Tibial nerve (tissue), 4 donors: ENCODE results near the gene LSAMP. TPM values are rescaled to one million over a fixed set of nuclear protein-coding genes. Genes with fewer than 3 reads are reported as not detected.

ENCODE experiments used
- DNase-seq, 2 donors: peaks; one replicate each; pipeline ENCODE4 v3.0.0-alpha.2; 2019; ENCODE audit warnings: low spot score in 2 of 2
- H3K27ac ChIP-seq, 4 donors: fragments of 200-600 bp; sonication (generic) in 3 of 4; one replicate each; pipeline ENCODE4 v1.5.1; 2017 to 2019; ENCODE audit warnings: mild to moderate bottlenecking in 1 of 4
- H3K27me3 ChIP-seq, 2 donors: fragments of 200-600 bp; sonication (generic) in 1 of 2; one replicate each; pipeline versions ENCODE4 v1.5.1 to v1.6.0; 2017 to 2019
- H3K36me3 ChIP-seq, 3 donors: fragments of 200-600 bp; sonication (generic); one replicate each; pipeline ENCODE4 v1.5.1; 2018 to 2019
- H3K4me1 ChIP-seq, 4 donors: fragments of 200-600 bp; sonication (generic) in 3 of 4; one replicate each; pipeline ENCODE4 v1.5.1; 2017 to 2019
- H3K4me3 ChIP-seq, 4 donors: fragments of 200-600 bp; sonication (generic) in 3 of 4; one replicate each; pipeline ENCODE4 v1.5.1; 2017 to 2019; ENCODE audit warnings: mild to moderate bottlenecking in 1 of 4, moderate library complexity in 1 of 4
- H3K9me3 ChIP-seq, 4 donors: fragments of 200-600 bp; sonication (generic) in 3 of 4; one replicate each; pipeline ENCODE4 v1.5.1; 2017 to 2019
- EP300 ChIP-seq, 2 donors: sonication (generic); formaldehyde crosslinking; IDR thresholded peaks; one replicate each; pipeline ENCODE4 v1.6.1; 2017; ENCODE audit warnings: antibody characterized with exemption in 2 of 2, mild to moderate bottlenecking in 1 of 2
- POLR2A ChIP-seq, 2 donors: fragments of 450-650 bp; IDR thresholded peaks; one replicate each; pipeline ENCODE4 v1.6.1; 2017; ENCODE audit warnings: antibody characterized with exemption in 2 of 2, mild to moderate bottlenecking in 2 of 2, moderate library complexity in 2 of 2
- WGBS, 2 donors: methylation state at CpG; one replicate each; pipeline ENCODE4 v1.1.5; 2018; 5-methylcytosine and 5-hydroxymethylcytosine counted together
- total RNA-seq, 4 donors: library from RNA; depleted of rRNA; stranded (reverse); fragments of >200 nt; gene quantifications; one replicate each; pipeline ENCODE4 v1.1.0, GENCODE V29; 2016
- TF ChIP-seq, protein P1 (sequence below), 5 experiments: fragments of 200-600 bp in 3 of 5; fragments of 450-650 bp in 2 of 5; sonication (generic) in 3 of 5; IDR thresholded peaks; one replicate each; pipeline ENCODE4 v1.5.1; 2016 to 2019; ENCODE audit warnings: antibody characterized with exemption in 5 of 5, mild to moderate bottlenecking in 3 of 5, moderate library complexity in 2 of 5

LSAMP gene
- total RNA-seq, 4 donors from 2014 or later: 3.6 to 6.1 (median 4.2) TPM

DNA sequence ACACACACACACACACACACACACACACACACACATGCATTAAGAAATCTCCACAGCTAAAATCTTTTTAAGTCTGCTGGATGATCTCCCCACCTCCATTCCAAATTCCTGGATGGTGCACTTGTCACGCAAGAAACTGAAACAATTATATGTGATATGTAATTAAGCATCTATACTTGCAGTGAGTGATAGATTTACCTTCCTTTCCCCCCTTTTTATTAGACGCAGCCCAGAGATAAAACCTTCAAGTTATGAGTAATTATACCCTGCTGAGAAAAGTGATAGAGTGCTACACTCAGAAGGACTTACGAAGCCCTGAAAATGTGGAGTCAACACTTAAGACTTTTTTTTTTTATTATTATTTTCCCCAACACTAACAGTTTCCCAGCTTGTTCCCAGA lies 255.2 kb downstream of the LSAMP start:
- no peak for TF ChIP-seq POLR2A (IDR thresholded peaks at IDR 0.05)
- TF ChIP-seq, protein P1, sequence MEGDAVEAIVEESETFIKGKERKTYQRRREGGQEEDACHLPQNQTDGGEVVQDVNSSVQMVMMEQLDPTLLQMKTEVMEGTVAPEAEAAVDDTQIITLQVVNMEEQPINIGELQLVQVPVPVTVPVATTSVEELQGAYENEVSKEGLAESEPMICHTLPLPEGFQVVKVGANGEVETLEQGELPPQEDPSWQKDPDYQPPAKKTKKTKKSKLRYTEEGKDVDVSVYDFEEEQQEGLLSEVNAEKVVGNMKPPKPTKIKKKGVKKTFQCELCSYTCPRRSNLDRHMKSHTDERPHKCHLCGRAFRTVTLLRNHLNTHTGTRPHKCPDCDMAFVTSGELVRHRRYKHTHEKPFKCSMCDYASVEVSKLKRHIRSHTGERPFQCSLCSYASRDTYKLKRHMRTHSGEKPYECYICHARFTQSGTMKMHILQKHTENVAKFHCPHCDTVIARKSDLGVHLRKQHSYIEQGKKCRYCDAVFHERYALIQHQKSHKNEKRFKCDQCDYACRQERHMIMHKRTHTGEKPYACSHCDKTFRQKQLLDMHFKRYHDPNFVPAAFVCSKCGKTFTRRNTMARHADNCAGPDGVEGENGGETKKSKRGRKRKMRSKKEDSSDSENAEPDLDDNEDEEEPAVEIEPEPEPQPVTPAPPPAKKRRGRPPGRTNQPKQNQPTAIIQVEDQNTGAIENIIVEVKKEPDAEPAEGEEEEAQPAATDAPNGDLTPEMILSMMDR (IDR thresholded peaks at IDR 0.05): no peak
- no peak for TF ChIP-seq EP300 (IDR thresholded peaks at IDR 0.05)
- Histone ChIP-seq H3K9me3 (no peaks in the 10 kb centered on the region), H3K4me3 (no peak overlapping the region), H3K27ac (no peak overlapping the region), H3K4me1 (peaks cover 0 to 16% (median 0%) of the 10 kb centered on the region in 4 donors), H3K36me3 (no peaks in the 10 kb centered on the region), H3K27me3 (no peaks in the 10 kb centered on the region)
- WGBS, 2 donors: 86 to 90% methylated on average over 3 of the region's 3 CpGs
- DNase-seq: no peak

DNA sequence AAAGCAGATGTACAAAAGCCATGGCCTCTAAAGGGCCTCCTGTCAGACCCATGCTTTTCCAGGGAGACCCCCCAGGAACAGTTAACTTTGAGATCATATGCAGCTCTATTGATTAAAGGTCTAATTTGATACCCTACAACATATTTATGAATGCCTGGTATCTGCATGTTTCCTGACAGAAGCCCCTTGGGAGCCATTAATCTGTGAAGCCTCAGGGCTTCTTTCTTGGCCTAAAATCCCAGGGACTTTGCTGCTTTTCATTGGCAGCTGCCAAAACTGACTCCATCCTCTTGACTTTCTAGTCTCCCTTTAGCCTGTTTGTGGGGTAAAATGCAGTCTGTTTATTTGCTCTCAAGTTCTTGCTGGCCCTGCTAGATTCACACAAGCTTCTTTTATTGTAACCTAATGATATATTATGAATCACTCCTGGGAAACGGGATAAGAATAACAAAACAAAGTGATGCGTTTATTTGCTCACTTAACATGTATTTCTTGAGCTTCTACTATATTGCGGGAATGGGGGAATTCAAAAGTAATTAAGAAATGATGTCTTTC lies 257.0 kb downstream of the LSAMP start:
- TF ChIP-seq, protein P1 (IDR thresholded peaks at IDR 0.05): no peak
- TF ChIP-seq POLR2A (IDR thresholded peaks at IDR 0.05) (no peak), EP300 (IDR thresholded peaks at IDR 0.05) (no peak)
- H3K27me3 ChIP-seq: no peaks in the 10 kb centered on the region
- peak overlapping the region in 1 of 4 donors; percentile 25 for H3K27ac ChIP-seq
- no peaks in the 10 kb centered on the region for H3K36me3 ChIP-seq
- peaks cover 0 to 22% (median 0%) of the 10 kb centered on the region in 4 donors for H3K4me1 ChIP-seq
- H3K9me3 ChIP-seq: no peaks in the 10 kb centered on the region
- WGBS, 2 donors: 54% methylated on average over 3 of the region's 3 CpGs
- DNase-seq: no peak
- no peak overlapping the region for H3K4me3 ChIP-seq

DNA sequence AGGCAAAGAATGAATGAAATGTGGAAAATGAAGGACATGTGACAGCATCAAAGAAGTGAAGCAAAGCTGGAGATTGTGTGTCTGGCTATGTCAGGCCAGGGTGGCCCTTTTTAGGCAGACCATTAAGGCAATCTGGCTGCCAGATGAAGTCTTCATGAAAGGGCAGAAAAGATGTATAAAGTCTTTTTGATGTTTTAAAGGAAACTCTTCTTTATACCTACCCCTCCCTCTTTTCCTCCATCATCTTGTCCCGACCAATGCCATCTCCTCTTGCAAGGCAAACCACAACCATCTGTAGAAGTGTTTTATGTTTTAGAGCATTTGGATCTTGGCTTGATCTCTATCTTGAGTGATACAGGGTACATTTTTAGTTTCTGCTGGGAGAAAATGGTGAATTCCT lies 259.2 kb downstream of the LSAMP start:
- 65 to 83% methylated on average over 1 of the region's 1 CpG for WGBS, 2 donors

DNA sequence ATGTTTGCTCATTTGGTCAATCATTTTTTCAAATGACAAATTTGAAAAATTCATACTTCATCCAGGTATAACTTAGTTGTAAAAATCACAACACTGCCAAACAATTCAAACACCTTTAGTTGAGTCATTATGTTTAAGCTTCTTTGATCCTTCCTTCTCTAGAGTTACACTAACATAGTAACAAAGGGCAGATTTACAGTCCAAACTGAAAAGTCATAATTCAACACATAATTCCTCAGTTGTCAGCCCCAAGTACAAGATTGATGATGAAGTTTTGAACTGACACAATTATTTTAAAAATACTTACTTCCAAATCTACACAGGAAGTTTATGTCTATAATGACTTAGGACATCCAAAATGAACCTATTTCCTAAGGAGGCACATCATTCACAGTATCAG lies 264.1 kb downstream of the LSAMP start:
- Histone ChIP-seq H3K4me3 (no peak overlapping the region), H3K27ac (no peak overlapping the region), H3K4me1 (peaks cover 0 to 19% (median 0%) of the 10 kb centered on the region in 4 donors), H3K27me3 (no peaks in the 10 kb centered on the region), H3K9me3 (no peaks in the 10 kb centered on the region), H3K36me3 (no peaks in the 10 kb centered on the region)
- DNase-seq: no peak
- TF ChIP-seq, protein P1 (IDR thresholded peaks at IDR 0.05): no peak
- TF ChIP-seq POLR2A (IDR thresholded peaks at IDR 0.05): no peak
- no peak for TF ChIP-seq EP300 (IDR thresholded peaks at IDR 0.05)

More for the DNA sequence above, 259.2 kb downstream of the LSAMP start:
- H3K27ac ChIP-seq: no peak overlapping the region
- no peak for DNase-seq
- peaks cover 0 to 22% (median 0%) of the 10 kb centered on the region in 4 donors for H3K4me1 ChIP-seq
- no peaks in the 10 kb centered on the region for H3K9me3 ChIP-seq
- H3K36me3 ChIP-seq: no peaks in the 10 kb centered on the region
- TF ChIP-seq EP300 (IDR thresholded peaks at IDR 0.05): no peak
- TF ChIP-seq POLR2A (IDR thresholded peaks at IDR 0.05): no peak
- TF ChIP-seq, protein P1 (IDR thresholded peaks at IDR 0.05): no peak
- H3K27me3 ChIP-seq: no peaks in the 10 kb centered on the region
- no peak overlapping the region for H3K4me3 ChIP-seq

DNA sequence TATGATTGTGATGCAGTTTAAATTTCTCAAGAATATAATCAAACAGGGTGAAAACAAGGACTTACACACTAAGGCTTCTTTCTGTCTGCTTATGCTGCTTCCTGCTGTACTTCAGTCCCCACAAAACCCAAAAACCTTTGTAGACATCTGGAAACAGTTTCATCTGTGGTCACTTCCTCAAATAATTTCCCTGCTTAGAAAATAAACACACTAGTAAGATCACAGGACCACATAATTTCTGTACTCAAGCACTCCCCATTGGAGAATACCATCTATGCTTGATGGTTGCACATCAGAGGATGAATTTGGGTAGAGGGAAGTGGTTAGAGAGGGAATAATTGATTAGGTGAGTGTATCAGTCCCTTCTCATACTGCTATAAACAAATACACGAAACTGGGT lies 266.2 kb downstream of the LSAMP start:
- H3K36me3 ChIP-seq: no peaks in the 10 kb centered on the region
- H3K4me1 ChIP-seq: peaks cover 0 to 5% (median 0%) of the 10 kb centered on the region in 4 donors
- 32 to 75% methylated on average over 1 of the region's 1 CpG for WGBS, 2 donors
- TF ChIP-seq, protein P1 (IDR thresholded peaks at IDR 0.05): no peak
- no peak for TF ChIP-seq EP300 (IDR thresholded peaks at IDR 0.05)
- no peak for TF ChIP-seq POLR2A (IDR thresholded peaks at IDR 0.05)
- H3K9me3 ChIP-seq: no peaks in the 10 kb centered on the region
- no peak for DNase-seq
- H3K4me3 ChIP-seq: no peak overlapping the region
- H3K27me3 ChIP-seq: no peaks in the 10 kb centered on the region
- H3K27ac ChIP-seq: peak overlapping the region in 1 of 4 donors; percentile 42
